Fibroblast of lung (primary cell): Measurements from ENCODE around the gene HNRNPDL. TPM values are rescaled to one million over a fixed set of nuclear protein-coding genes. Genes with fewer than 3 reads are reported as not detected.

Source experiments
- DNase-seq, 2 donors: peaks; one replicate each; pipeline versions ENCODE4 v3.0.0 to v3.0.0-alpha.2; 2010; ENCODE audit warnings: low read depth in 2 of 2
- H2AFZ ChIP-seq: 2 replicates; pipeline ENCODE4 v1.5.1; 2012; ENCODE audit warnings: low read length, control low read depth, inconsistent platforms
- H3K27ac ChIP-seq: 2 replicates; pipeline ENCODE4 v1.5.1; 2011; ENCODE audit warnings: low read length, control low read depth; ENCODE audit not compliant: insufficient read depth
- H3K27me3 ChIP-seq: 2 replicates; pipeline ENCODE4 v1.5.1; 2011; ENCODE audit warnings: mild to moderate bottlenecking, low read length; ENCODE audit not compliant: control insufficient read depth, insufficient read depth
- H3K36me3 ChIP-seq: 2 replicates; pipeline ENCODE4 v1.5.1; 2011; ENCODE audit warnings: low read length; ENCODE audit not compliant: control insufficient read depth, insufficient read depth
- H3K4me1 ChIP-seq: 2 replicates; pipeline ENCODE4 v1.5.1; 2011; ENCODE audit warnings: low read length; ENCODE audit not compliant: control insufficient read depth, insufficient read depth; ENCODE audit errors: extremely low read depth
- H3K4me2 ChIP-seq: 2 replicates; pipeline ENCODE4 v1.5.1; 2011; ENCODE audit warnings: low read length, control low read depth; ENCODE audit not compliant: insufficient read depth; ENCODE audit errors: extremely low read depth
- H3K4me3 ChIP-seq, 4 experiments: fragments of 200-600 bp in 1 of 4; sonication (generic) in 1 of 4; replicated peaks in 1 of 4; 2 replicates each; pipeline ENCODE4 v1.5.1; 2011 to 2016; ENCODE audit warnings: low read length in 4 of 4, low read depth in 3 of 4, mild to moderate bottlenecking in 3 of 4, control low read depth in 2 of 4, inconsistent platforms in 1 of 4, mixed read lengths in 1 of 4; ENCODE audit not compliant: insufficient read depth in 1 of 4; ENCODE audit errors: control extremely low read depth in 1 of 4
- H3K79me2 ChIP-seq: 2 replicates; pipeline ENCODE4 v1.5.1; 2012; ENCODE audit warnings: mild to moderate bottlenecking, low read length, inconsistent platforms; ENCODE audit not compliant: control insufficient read depth, insufficient read depth
- H3K9ac ChIP-seq: 2 replicates; pipeline ENCODE4 v1.5.1; 2011; ENCODE audit warnings: mild to moderate bottlenecking, low read length, control low read depth; ENCODE audit not compliant: insufficient read depth
- H3K9me3 ChIP-seq: 2 replicates; pipeline ENCODE4 v1.5.1; 2012; ENCODE audit warnings: low read depth, low read length; ENCODE audit not compliant: control insufficient read depth, insufficient read depth
- H4K20me1 ChIP-seq: 2 replicates; pipeline ENCODE4 v1.5.1; 2011; ENCODE audit warnings: low read length; ENCODE audit not compliant: control insufficient read depth, insufficient read depth; ENCODE audit errors: extremely low read depth
- EZH2 ChIP-seq: IDR thresholded peaks from 2 replicates; pipeline ENCODE4 v1.5.1; 2012; ENCODE audit warnings: low read length, control low read depth, mild to moderate bottlenecking; ENCODE audit errors: missing control alignments
- polyA plus RNA-seq, 2 donors: library from polyadenylated mRNA; depleted of rRNA in 1 of 2; stranded (reverse) in 1 of 2; unstranded in 1 of 2; fragments of >200 nt; gene quantifications; 2 replicates each; pipeline ENCODE4 v1.2.1, GENCODE V29; 2011 to 2012; ENCODE audit warnings: missing spikeins in 1 of 2
- total RNA-seq: library from RNA; depleted of rRNA; stranded (reverse); fragments of >200 nt; gene quantifications from 2 replicates; pipeline ENCODE4 v1.2.1, GENCODE V29; 2014
- TF ChIP-seq, protein P1 (sequence below), 2 donors: IDR thresholded peaks in 1 of 2; conservative IDR thresholded peaks in 1 of 2; 1 replicate in 1 of 2; 2 replicates in 1 of 2; pipeline ENCODE4 v1.5.1; 2011 to 2012; ENCODE audit warnings: low read length in 2 of 2, control low read depth in 1 of 2, inconsistent platforms in 1 of 2, low read depth in 1 of 2, mild to moderate bottlenecking in 1 of 2

The HNRNPDL gene
- total and polyA plus RNA-seq, 2 donors (not counting 1 experiment from before 2014, with no cell fraction given), result 161 to 381 TPM

DNA sequence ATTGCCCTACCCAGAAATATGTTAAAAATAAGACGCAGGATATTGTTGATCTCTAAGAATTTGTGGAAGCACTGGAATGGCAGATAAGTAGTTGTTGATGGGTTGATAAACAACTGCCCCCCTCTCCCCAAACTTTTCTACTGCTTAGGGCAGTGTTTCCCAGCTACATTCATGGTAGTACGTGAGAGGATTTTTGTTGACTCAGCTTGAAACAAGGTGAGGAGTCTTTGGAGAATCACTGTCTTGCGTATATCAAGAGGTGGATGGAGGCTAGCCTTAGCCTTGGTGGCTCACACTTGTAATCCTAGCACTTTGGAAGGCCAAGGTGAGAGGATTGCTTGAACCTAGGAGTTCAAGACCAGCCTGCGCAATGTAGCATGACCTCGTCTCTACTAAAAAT lies 5.9 kb upstream of the HNRNPDL start:
- Histone ChIP-seq H3K9ac (no peak overlapping the region), H3K36me3 (no peaks in the 10 kb centered on the region), H4K20me1 (no peaks in the 10 kb centered on the region), H3K27ac (no peak overlapping the region), H3K4me1 (no peaks in the 10 kb centered on the region), H3K27me3 (no peaks in the 10 kb centered on the region), H3K9me3 (no peaks in the 10 kb centered on the region), H3K79me2 (peaks cover 84% of the 10 kb centered on the region), H3K4me2 (no peak overlapping the region), H3K4me3 (no peak overlapping the region), H2AFZ (no peak overlapping the region)
- TF ChIP-seq, protein P1, sequence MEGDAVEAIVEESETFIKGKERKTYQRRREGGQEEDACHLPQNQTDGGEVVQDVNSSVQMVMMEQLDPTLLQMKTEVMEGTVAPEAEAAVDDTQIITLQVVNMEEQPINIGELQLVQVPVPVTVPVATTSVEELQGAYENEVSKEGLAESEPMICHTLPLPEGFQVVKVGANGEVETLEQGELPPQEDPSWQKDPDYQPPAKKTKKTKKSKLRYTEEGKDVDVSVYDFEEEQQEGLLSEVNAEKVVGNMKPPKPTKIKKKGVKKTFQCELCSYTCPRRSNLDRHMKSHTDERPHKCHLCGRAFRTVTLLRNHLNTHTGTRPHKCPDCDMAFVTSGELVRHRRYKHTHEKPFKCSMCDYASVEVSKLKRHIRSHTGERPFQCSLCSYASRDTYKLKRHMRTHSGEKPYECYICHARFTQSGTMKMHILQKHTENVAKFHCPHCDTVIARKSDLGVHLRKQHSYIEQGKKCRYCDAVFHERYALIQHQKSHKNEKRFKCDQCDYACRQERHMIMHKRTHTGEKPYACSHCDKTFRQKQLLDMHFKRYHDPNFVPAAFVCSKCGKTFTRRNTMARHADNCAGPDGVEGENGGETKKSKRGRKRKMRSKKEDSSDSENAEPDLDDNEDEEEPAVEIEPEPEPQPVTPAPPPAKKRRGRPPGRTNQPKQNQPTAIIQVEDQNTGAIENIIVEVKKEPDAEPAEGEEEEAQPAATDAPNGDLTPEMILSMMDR (conservative IDR thresholded peaks at IDR 0.05 in 1 of 2, IDR thresholded peaks at IDR 0.05 in 1 of 2; ENCODE audit: low read depth in 1 of 2, low read length in 2 of 2), result no peak
- TF ChIP-seq EZH2, result no peak
- DNase-seq, result no peak

DNA sequence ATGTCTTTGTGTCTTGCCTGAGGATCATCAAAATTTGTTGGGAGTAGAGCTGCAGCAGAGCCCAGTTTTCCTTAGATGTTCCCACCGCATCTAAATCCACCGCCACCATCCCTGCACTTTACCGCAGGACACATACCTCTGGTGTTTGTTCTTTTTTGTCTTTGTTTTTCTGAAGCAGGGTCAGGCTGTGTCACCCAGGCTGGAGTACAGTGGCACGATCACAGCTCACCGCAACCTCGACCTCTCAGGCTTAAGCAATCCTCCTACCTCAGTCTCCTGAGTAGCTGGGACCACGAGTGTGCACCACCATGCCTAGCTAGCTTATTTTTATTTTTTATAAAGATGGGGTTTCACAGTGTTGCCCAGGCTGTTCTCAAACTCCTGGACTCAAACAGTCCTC lies 4.7 kb upstream of the HNRNPDL start:
- H2AFZ ChIP-seq, result no peak overlapping the region
- no peaks in the 10 kb centered on the region for H3K27me3 ChIP-seq
- H4K20me1 ChIP-seq, result no peaks in the 10 kb centered on the region
- H3K9ac ChIP-seq, result no peak overlapping the region
- no peaks in the 10 kb centered on the region for H3K9me3 ChIP-seq
- no peaks in the 10 kb centered on the region for H3K36me3 ChIP-seq
- H3K4me3 ChIP-seq, result no peak overlapping the region
- H3K79me2 ChIP-seq, result peaks cover 80% of the 10 kb centered on the region
- H3K27ac ChIP-seq, result no peak overlapping the region
- H3K4me1 ChIP-seq, result no peaks in the 10 kb centered on the region
- DNase-seq, result no peak
- TF ChIP-seq, protein P1 (conservative IDR thresholded peaks at IDR 0.05 in 1 of 2, IDR thresholded peaks at IDR 0.05 in 1 of 2; ENCODE audit: low read depth in 1 of 2, low read length in 2 of 2), result no peak
- no peak for TF ChIP-seq EZH2
- no peak overlapping the region for H3K4me2 ChIP-seq

DNA sequence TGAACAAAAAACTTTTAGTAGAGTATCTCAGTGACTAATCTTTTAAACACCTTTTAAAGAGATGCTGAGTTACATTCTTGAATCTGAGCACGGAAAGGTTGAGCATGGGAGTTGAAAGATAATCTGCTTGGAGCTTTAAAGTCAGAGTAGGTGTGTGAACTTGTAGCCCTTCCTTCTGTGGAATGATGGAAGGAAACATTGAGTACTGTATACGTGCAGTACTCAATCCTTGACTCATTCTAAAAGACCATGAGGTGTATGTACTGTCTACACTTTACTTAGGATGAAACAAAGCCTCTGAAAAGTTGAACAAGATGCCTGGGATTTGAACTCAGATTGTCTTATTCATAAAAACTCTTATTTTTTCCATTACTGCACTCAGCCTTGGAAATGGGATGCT lies 3.5 kb upstream of the HNRNPDL start:
- Histone ChIP-seq H2AFZ (no peak overlapping the region), H3K4me2 (peak overlapping the region; percentile 16), H3K27me3 (no peaks in the 10 kb centered on the region), H3K4me3 (no peak overlapping the region), H3K27ac (no peak overlapping the region), H3K36me3 (no peaks in the 10 kb centered on the region), H3K4me1 (no peaks in the 10 kb centered on the region), H4K20me1 (no peaks in the 10 kb centered on the region), H3K79me2 (peaks cover 75% of the 10 kb centered on the region), H3K9ac (no peak overlapping the region), H3K9me3 (no peaks in the 10 kb centered on the region)
- DNase-seq, result no peak
- no peak for TF ChIP-seq EZH2
- TF ChIP-seq, protein P1 (conservative IDR thresholded peaks at IDR 0.05 in 1 of 2, IDR thresholded peaks at IDR 0.05 in 1 of 2; ENCODE audit: low read depth in 1 of 2, low read length in 2 of 2), result no peak
